GM06990 (cell line): ENCODE measurements around the gene PHB1.

ENCODE experiments used
- DNase-seq: peaks from one replicate; pipeline ENCODE4 v3.0.0-alpha.2; 2011; ENCODE audit not compliant: insufficient read length; ENCODE audit errors: extremely low read depth
- H3K27me3 ChIP-seq: replicated peaks from 2 replicates; pipeline ENCODE4 v1.6.0; 2011; ENCODE audit warnings: low read length; ENCODE audit not compliant: control insufficient read depth, insufficient read depth
- H3K36me3 ChIP-seq: 2 replicates; pipeline ENCODE4 v1.5.1; 2011; ENCODE audit warnings: low read length; ENCODE audit not compliant: control insufficient read depth, insufficient read depth
- H3K4me3 ChIP-seq: replicated peaks from 2 replicates; pipeline ENCODE4 v1.5.1; 2011; ENCODE audit warnings: low read depth, mild to moderate bottlenecking, control low read depth, low read length
- TF ChIP-seq, protein P1 (sequence below): IDR thresholded peaks from 2 replicates; pipeline ENCODE4 v1.5.1; 2011; ENCODE audit warnings: low read length, control low read depth, mild to moderate bottlenecking, inconsistent platforms; ENCODE audit not compliant: insufficient read depth, poor library complexity, severe bottlenecking

Gene PHB1

DNA sequence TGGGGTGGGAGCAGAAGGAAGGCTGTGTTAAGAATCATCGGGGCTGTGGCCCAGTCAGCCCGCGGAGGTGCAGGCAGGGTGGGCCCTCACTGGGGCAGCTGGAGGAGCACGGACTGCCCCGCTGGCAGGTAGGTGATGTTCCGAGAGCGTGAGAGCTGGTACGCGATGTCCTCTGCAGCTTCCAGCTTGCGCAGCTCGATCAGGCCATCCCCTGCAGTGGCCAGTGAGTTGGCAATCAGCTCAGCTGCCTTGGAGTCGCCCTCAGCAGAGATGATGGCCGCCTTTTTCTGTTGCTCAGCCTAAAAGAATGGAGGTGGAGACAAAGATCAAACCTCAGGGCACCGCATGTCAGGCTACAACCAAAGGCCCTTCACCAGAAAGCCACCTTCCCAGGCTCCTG, 9.8 kb downstream of the PHB1 start:
- TF ChIP-seq, protein P1, sequence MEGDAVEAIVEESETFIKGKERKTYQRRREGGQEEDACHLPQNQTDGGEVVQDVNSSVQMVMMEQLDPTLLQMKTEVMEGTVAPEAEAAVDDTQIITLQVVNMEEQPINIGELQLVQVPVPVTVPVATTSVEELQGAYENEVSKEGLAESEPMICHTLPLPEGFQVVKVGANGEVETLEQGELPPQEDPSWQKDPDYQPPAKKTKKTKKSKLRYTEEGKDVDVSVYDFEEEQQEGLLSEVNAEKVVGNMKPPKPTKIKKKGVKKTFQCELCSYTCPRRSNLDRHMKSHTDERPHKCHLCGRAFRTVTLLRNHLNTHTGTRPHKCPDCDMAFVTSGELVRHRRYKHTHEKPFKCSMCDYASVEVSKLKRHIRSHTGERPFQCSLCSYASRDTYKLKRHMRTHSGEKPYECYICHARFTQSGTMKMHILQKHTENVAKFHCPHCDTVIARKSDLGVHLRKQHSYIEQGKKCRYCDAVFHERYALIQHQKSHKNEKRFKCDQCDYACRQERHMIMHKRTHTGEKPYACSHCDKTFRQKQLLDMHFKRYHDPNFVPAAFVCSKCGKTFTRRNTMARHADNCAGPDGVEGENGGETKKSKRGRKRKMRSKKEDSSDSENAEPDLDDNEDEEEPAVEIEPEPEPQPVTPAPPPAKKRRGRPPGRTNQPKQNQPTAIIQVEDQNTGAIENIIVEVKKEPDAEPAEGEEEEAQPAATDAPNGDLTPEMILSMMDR: no peak
- DNase-seq: no peak
- no peak overlapping the region for H3K4me3 ChIP-seq
- no peaks in the 10 kb centered on the region for H3K27me3 ChIP-seq
- H3K36me3 ChIP-seq: peaks cover 42% of the 10 kb centered on the region

DNA sequence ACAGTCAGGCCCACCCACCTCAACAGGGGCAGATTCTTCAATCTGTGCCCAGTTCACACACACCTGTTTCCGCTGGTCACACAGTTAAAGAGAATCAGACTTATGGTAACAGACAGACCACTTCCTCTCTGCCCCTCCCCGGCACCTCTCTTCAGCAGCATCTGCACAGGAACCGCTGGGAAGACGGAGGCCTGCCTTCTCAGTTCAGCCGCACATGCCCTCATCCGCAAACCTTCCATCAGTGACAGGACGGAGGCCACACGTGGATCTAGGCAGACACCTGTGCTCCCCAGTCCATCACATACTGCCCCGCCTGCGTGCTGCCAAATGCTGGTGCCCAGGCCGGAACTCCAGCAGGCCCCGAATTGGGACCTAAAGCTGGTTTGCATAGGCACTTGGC, 10.3 kb downstream of the PHB1 start:
- TF ChIP-seq, protein P1: no peak
- Histone ChIP-seq H3K36me3 (peaks cover 40% of the 10 kb centered on the region), H3K4me3 (no peak overlapping the region), H3K27me3 (no peaks in the 10 kb centered on the region)
- DNase-seq: no peak

DNA sequence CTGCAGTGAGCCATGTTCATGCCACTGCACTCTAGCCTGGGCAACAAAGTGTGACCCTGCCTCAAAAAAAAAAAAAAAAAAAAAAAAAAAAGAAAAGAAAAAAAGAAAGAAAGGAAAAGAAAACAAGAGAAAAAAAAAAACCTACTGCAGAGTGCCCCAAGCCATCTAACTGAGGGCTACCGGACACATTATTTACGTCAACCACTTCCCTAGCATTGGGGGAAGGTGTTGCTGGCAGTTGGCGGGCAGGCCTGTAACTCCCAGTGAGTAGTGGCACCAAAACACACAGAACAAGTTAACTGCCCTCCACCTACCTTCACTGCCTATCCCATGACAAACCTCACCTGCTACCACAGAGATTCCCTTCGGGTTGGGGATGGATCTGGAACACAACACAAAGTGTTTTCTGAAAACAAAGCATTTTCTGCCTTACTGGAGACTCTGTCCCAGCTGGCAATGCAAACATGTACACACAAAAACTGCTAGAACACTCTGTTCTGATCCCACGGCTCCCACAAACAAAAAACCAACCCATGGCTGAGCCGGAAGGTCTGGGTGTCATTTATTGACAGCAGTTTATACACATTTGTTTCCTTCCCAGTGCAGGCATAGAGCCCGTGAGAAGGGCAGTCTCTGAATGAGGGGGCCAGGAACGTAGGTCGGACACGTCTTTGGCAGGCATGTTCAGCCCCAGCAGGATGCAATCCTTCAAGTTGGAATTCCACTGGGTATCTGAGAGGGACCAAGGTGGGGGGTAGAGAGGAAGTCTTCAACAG, 11.0 kb downstream of the PHB1 start:
- Histone ChIP-seq H3K27me3 (no peaks in the 10 kb centered on the region), H3K36me3 (peaks cover 37% of the 10 kb centered on the region), H3K4me3 (no peak overlapping the region)
- TF ChIP-seq, protein P1: no peak
- no peak for DNase-seq

DNA sequence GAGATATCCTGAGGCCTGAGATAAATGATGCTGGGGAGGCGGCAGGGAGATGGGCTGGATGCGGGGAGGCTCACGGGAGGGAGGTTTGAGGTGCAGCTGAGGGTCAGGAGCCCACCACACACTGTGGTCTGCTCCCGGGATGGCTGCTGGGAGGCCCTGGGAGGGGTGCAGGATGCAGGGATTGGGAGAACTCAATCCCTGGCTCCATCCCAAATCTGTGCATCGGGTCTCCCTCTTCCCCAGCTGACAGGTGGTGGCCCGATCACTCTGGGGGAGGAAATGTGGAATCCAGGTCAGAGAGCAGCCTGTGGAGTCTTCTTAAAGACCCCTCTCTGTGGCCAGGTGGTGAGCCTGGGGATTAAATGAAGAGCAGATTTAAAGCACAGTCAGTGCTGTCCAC, 12.0 kb downstream of the PHB1 start:
- no peaks in the 10 kb centered on the region for H3K27me3 ChIP-seq
- H3K36me3 ChIP-seq: peaks cover 32% of the 10 kb centered on the region
- no peak for DNase-seq
- TF ChIP-seq, protein P1: no peak
- H3K4me3 ChIP-seq: no peak overlapping the region

DNA sequence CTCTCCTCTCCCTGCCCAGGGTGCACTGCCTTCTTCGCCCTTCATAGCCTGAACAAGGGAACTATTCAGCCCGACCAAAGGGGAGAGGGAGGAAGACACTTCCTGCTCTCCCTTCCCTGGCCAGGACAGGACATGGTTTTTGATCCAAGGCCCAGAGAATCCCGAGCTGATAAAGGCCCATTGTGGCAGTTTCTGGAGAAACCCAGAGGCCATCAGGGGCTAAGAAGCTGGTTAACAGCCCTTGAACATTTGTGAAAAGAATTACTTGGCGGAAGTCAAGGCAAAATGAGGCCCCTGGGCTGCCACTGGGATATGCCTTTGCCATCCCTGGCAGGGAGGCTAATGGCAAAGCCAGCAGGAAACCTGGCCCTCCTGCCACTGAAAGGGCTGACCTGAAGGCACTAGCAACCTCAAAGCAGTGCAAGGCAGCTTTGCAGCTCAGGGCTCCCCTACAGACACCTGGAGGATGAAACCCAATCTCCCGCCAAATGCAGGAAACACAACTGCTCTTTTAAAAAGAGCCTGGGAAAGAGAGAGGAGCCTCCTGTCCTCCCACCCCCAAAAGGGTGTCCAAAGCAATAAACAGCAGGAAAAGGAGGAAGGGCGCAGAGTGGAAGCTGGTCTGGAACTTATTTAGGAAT, 12.6 kb downstream of the PHB1 start:
- Histone ChIP-seq H3K4me3 (no peak overlapping the region), H3K36me3 (peaks cover 29% of the 10 kb centered on the region), H3K27me3 (no peaks in the 10 kb centered on the region)
- TF ChIP-seq, protein P1: no peak
- DNase-seq: no peak
